ENCODE results near the gene NBAS. TPM values are rescaled to one million over a fixed set of nuclear protein-coding genes. Genes with fewer than 3 reads are reported as not detected.

The NBAS gene
- total RNA-seq, 1 experiment from 2014 or later: 32.5 TPM

DNA sequence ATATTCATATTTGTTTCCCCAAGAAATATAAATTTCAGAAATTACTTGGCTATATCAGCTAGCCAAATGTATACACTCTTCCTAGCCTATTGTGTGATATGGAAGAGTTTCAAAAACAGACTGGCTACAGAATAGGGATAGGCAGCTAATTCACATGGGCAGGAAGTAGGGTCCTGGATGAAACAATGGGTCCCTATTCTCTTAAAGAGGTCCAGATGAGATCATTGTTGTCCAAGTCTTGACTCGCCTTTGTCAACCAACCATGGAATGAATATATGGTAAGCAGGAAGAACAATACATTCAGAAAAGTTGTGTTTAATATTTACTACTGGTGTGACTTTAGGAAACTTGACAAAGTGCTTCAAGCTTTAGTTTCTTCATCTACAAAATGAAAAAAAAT, 319.9 kb downstream of the NBAS start:
- Histone ChIP-seq H3K9me3 (ENCODE audit: control insufficient read depth, low read depth, low read length) (no peaks in the 10 kb centered on the region), H2AFZ (ENCODE audit: low read length) (no peak overlapping the region), H3K4me1 (ENCODE audit: insufficient read depth, low read length) (peaks cover 4% of the 10 kb centered on the region; the same call in 1 of the 2 replicates), H3K79me2 (ENCODE audit: insufficient read depth, low read length) (no peaks in the 10 kb centered on the region), H3K23me2 (ENCODE audit: insufficient read length, low read depth, low read length, poor library complexity, severe bottlenecking) (no peaks in the 10 kb centered on the region), H3K9ac (ENCODE audit: extremely low read depth, insufficient read length, low read length) (no peak overlapping the region), H2BK12ac (ENCODE audit: insufficient read length, low read depth, low read length) (no peak overlapping the region), H3K4me2 (ENCODE audit: insufficient read depth, insufficient read length, low read length) (no peak overlapping the region), H2BK15ac (ENCODE audit: low read depth, low read length) (no peak overlapping the region), H3K27me3 (ENCODE audit: insufficient read depth, low read length) (no peaks in the 10 kb centered on the region), H4K20me1 (ENCODE audit: control insufficient read depth, insufficient read depth, insufficient read length) (no peaks in the 10 kb centered on the region), H4K5ac (ENCODE audit: insufficient read length, low read depth, low read length) (no peak overlapping the region), H2BK20ac (ENCODE audit: low read depth, low read length, poor library complexity, severe bottlenecking) (no peak overlapping the region), H3K79me1 (ENCODE audit: insufficient read depth, low read depth, low read length, poor library complexity, severe bottlenecking) (peaks cover 3% of the 10 kb centered on the region), H3T11ph (ENCODE audit: low read length) (no peak overlapping the region), H3K23ac (ENCODE audit: insufficient read length, low read depth, low read length) (no peak overlapping the region), H2BK5ac (ENCODE audit: insufficient read length, low read length) (no peak overlapping the region), H3K18ac (ENCODE audit: insufficient read length, low read depth, low read length) (no peak overlapping the region), H3K56ac (ENCODE audit: insufficient read length, low read depth, low read length) (no peak overlapping the region), H3K14ac (ENCODE audit: insufficient read depth, low read length) (no peak overlapping the region), H2BK120ac (ENCODE audit: low read depth, low read length, poor library complexity, severe bottlenecking) (no peak overlapping the region), H4K8ac (replicated peaks; ENCODE audit: insufficient read length, low read depth, low read length) (no peak overlapping the region), H4K91ac (ENCODE audit: insufficient read length, low read depth, low read length) (no peak overlapping the region), H3K4ac (ENCODE audit: low read depth, low read length) (no peak overlapping the region), H2AK5ac (ENCODE audit: insufficient read length, low read length) (no peak overlapping the region), H3K27ac (ENCODE audit: insufficient read length, low read depth, low read length) (no peak overlapping the region)
- TF ChIP-seq, protein P1, sequence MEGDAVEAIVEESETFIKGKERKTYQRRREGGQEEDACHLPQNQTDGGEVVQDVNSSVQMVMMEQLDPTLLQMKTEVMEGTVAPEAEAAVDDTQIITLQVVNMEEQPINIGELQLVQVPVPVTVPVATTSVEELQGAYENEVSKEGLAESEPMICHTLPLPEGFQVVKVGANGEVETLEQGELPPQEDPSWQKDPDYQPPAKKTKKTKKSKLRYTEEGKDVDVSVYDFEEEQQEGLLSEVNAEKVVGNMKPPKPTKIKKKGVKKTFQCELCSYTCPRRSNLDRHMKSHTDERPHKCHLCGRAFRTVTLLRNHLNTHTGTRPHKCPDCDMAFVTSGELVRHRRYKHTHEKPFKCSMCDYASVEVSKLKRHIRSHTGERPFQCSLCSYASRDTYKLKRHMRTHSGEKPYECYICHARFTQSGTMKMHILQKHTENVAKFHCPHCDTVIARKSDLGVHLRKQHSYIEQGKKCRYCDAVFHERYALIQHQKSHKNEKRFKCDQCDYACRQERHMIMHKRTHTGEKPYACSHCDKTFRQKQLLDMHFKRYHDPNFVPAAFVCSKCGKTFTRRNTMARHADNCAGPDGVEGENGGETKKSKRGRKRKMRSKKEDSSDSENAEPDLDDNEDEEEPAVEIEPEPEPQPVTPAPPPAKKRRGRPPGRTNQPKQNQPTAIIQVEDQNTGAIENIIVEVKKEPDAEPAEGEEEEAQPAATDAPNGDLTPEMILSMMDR (conservative IDR thresholded peaks at IDR 0.05): no peak
- H3K27ac Mint-ChIP-seq: no peak overlapping the region
- H3K4me1 Mint-ChIP-seq: peaks cover 6 to 11% of the 10 kb centered on the region in 2 experiments
- H3K4me3 Mint-ChIP-seq: no peak overlapping the region
- no CpG with 5 or more reads among the region's 1 CpG for WGBS (ENCODE audit: extremely low coverage, insufficient read length, low lambda C conversion rate)
- no peak for DNase-seq
- H3K36me3 Mint-ChIP-seq (ENCODE audit: insufficient read depth in 1 of 3, low read depth in 3 of 3): peaks cover 0 to 4% (median 0%) of the 10 kb centered on the region in 3 experiments; a peak in 1 of 7 replicates
- no peaks in the 10 kb centered on the region for H3K27me3 Mint-ChIP-seq (ENCODE audit: low read depth)
- no peaks in the 10 kb centered on the region for H3K9me3 Mint-ChIP-seq
